ENCODE data around the gene SCARF2.

GRCh38 chr22:20424568-20424931 is 13.1 kb downstream of the SCARF2 start:
- TF ChIP-seq EZH2 (conservative IDR thresholded peaks at IDR 0.05; ENCODE audit: low read depth, low read length) (no peak), CTCF (CRISPR knock-in tag; IDR thresholded peaks at IDR 0.05) (no peak)

Data from HepG2 (cell line).